ENCODE measurements around the gene IER2.
"Not testable (repeated sequence)": the region's sequence is repeated elsewhere in the genome, so short reads cannot be mapped to it uniquely, and the experiment has no call there.

IER2 gene

DNA sequence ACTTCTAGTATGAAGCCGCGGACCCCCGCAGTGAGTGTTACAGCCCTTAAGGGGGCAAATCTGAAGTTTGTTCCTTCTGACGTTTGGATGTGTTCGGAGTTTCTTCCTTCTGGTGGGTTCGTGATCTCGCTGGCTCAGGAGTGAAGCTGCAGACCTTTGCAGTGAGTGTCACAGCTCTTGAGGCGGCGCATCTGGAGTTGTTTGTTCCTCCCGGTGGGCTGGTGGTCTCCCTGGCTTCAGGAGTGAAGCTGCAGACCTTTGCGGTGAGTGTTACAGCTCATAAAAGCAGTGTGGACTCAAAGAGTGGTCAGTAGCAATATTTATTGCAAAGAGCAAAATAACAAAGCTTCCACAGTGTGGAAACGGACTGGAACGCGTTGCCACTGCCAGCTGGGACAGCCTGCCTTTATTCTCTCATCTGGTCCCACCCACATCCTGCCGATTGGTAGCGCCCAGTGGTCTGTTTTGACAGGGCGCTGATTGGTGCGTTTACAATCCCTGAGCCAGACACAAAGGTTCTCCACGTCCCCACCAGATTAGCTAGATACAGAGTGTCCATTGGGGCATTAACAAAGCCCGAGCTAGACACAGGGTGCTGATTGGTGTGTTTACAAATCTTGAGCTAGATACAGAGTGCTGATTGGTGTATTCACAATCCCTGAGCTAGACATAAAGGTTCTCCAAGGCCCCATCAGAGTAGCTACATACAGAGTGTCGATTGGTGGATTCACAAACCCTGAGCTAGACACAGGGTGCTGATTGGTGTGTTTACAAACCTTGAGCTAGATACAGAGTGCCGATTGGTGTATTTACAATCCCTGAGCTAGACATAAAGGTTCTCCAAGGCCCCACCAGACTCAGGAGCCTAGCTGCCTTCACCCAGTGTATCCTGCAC is 35.8 kb downstream of the IER2 start:
- not testable (repeated sequence) for H3K9me3 ChIP-seq (ENCODE audit: control insufficient read depth, low read length); H3K27ac ChIP-seq (ENCODE audit: insufficient read depth, low read depth, low read length, poor library complexity, severe bottlenecking); H3K36me3 ChIP-seq (ENCODE audit: control insufficient read depth, insufficient read depth, low read length); H3K4me3 ChIP-seq (ENCODE audit: insufficient read depth, low read depth, low read length); H3K27me3 ChIP-seq (ENCODE audit: control insufficient read depth, insufficient read depth, low read length, poor library complexity, severe bottlenecking); H3K4me1 ChIP-seq (ENCODE audit: control insufficient read depth, insufficient read depth, low read length)
- WGBS, 2 experiments, result 94 to 96% methylated on average over 22 of the region's 22 CpGs

DNA sequence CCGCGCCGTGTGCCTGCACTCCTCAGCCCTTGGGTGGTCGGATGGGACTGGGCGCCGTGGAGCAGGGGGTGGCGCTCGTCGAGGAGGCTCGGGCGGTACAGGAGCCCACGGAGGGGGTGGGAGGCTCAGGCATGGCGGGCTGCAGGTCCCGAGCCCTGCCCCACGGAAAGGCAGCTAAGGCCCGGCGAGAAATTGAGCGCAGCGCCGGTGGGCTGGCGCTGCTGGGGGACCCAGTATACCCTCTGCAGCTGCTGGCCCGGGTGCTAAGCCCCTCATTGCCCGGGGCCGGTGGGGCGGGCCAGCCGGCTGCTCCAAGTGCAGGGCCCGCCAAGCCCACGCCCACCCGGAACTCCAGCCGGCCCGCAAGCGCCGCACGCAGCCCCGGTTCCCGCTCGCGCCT is 36.5 kb downstream of the IER2 start:
- WGBS, 2 experiments, result 91 to 92% methylated on average over 38 of the region's 38 CpGs
- H3K27me3 ChIP-seq (ENCODE audit: control insufficient read depth, insufficient read depth, low read length, poor library complexity, severe bottlenecking); H3K9me3 ChIP-seq (ENCODE audit: control insufficient read depth, low read length); H3K36me3 ChIP-seq (ENCODE audit: control insufficient read depth, insufficient read depth, low read length); H3K4me3 ChIP-seq (ENCODE audit: insufficient read depth, low read depth, low read length); H3K27ac ChIP-seq (ENCODE audit: insufficient read depth, low read depth, low read length, poor library complexity, severe bottlenecking); H3K4me1 ChIP-seq (ENCODE audit: control insufficient read depth, insufficient read depth, low read length): not testable (repeated sequence)

DNA sequence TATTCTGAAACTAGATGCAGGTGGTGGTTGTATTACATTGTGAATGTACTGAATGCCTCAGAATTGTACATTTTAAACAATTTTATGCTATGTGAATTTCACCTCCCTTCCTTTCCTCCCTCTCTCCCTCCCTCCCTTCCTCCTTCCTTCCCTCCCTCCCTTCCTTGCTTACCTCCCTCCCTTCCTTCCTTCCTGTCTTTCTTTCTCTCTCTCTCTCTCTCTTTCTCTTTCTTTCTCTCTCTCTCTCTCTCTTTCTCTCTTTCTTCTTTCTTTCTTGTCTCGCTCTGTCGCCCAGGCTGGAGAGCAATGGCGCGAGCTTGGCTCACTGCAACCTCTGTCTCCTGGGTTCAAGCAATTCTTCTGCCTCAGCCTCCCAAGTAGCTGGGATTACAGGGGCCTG is 37.2 kb downstream of the IER2 start:
- Histone ChIP-seq H3K4me1 (ENCODE audit: control insufficient read depth, insufficient read depth, low read length) (no peaks in the 10 kb centered on the region), H3K4me3 (ENCODE audit: insufficient read depth, low read depth, low read length) (no peak overlapping the region), H3K27me3 (ENCODE audit: control insufficient read depth, insufficient read depth, low read length, poor library complexity, severe bottlenecking) (no peaks in the 10 kb centered on the region), H3K27ac (ENCODE audit: insufficient read depth, low read depth, low read length, poor library complexity, severe bottlenecking) (no peak overlapping the region), H3K36me3 (ENCODE audit: control insufficient read depth, insufficient read depth, low read length) (no peaks in the 10 kb centered on the region), H3K9me3 (ENCODE audit: control insufficient read depth, low read length) (no peaks in the 10 kb centered on the region)
- WGBS, 2 experiments, result 94 to 96% methylated on average over 4 of the region's 4 CpGs

DNA sequence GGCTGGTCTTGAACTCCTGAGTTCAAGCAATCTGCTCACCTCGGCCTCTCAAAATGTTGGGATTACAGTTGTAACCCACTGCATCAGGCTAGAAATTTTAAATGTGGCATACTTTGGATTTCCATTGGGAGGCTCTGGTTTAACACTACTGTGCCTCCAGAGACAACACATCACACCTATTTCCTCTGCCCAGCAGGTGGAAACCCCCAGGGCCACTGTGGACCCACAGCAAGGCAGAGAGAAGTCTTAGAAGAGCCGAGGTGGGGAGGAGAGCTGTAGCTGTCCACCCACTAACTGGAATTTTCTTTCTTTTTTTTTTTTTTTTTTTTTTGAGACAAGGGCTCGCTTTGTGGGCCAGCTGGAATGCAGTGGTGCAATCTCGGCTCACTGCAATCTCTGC is 39.4 kb downstream of the IER2 start:
- 87 to 92% methylated on average over 4 of the region's 4 CpGs for WGBS, 2 experiments
- Histone ChIP-seq H3K36me3 (ENCODE audit: control insufficient read depth, insufficient read depth, low read length) (no peaks in the 10 kb centered on the region), H3K4me1 (ENCODE audit: control insufficient read depth, insufficient read depth, low read length) (no peaks in the 10 kb centered on the region)

DNA sequence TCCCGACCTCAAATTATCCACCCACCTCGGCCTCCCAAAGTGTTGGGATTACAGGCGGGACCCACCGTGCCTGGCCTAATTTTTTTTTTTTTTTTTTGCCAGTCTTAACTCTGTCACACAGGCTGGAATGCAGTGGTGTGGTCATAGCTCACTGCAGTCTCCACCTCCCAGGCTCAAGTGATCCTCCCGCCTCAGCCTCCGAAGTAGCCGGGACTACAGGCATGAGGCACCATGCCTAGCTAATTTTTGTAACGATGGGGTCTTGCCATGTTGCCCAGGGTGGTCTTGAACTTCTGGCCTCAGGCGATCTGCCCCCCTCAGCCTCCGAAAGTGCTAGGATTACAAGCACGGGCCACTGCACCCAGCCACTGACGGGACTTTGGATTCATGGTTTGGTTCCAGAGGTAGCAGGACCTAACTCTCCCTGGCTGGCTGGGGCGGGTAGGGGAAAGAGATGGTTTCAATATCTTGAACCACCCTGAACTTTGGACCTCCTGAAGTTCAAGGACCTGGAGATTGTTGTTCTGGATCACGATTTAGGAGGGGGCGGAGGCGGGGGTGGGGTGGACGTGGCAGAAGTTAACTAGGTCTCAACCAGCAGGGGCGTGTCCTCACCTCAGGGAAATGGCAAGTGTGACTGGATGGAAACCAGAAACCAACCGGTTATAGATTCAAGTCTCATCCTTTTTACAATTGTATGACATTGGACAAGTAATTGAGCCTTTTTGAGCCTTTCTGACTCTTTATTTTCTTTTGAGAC is 40.8 kb downstream of the IER2 start:
- Histone ChIP-seq H3K27me3 (ENCODE audit: control insufficient read depth, insufficient read depth, low read length, poor library complexity, severe bottlenecking) (no peaks in the 10 kb centered on the region), H3K4me3 (ENCODE audit: insufficient read depth, low read depth, low read length) (no peak overlapping the region), H3K4me1 (ENCODE audit: control insufficient read depth, insufficient read depth, low read length) (no peaks in the 10 kb centered on the region), H3K27ac (ENCODE audit: insufficient read depth, low read depth, low read length, poor library complexity, severe bottlenecking) (no peak overlapping the region), H3K36me3 (ENCODE audit: control insufficient read depth, insufficient read depth, low read length) (no peaks in the 10 kb centered on the region), H3K9me3 (ENCODE audit: control insufficient read depth, low read length) (no peaks in the 10 kb centered on the region)
- WGBS, 2 experiments, result 84 to 87% methylated on average over 19 of the region's 19 CpGs

More for the DNA sequence above, 39.4 kb downstream of the IER2 start:
- Histone ChIP-seq H3K27me3 (ENCODE audit: control insufficient read depth, insufficient read depth, low read length, poor library complexity, severe bottlenecking) (no peaks in the 10 kb centered on the region), H3K27ac (ENCODE audit: insufficient read depth, low read depth, low read length, poor library complexity, severe bottlenecking) (no peak overlapping the region), H3K9me3 (ENCODE audit: control insufficient read depth, low read length) (no peaks in the 10 kb centered on the region), H3K4me3 (ENCODE audit: insufficient read depth, low read depth, low read length) (no peak overlapping the region)

DNA sequence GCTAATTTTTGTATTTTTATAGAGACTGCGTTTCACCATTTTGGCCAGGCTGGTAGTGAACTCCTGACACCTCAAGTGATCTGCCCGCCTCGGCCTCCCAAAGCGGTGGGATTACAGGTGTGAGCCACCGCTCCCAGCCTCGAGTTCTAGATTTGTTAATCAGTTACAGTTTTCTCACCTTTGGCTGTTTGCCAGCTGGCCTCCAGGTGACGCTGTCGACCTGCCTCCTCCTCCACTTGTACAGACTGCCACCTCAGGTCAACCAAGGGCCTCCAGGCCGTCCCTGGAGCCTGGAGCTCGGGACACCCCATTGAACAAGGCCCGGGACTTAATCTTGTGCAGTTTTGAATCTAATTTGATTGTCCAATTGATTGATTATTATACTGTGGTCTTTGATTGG is 45.5 kb downstream of the IER2 start:
- Histone ChIP-seq H3K27me3 (ENCODE audit: control insufficient read depth, insufficient read depth, low read length, poor library complexity, severe bottlenecking) (no peaks in the 10 kb centered on the region), H3K36me3 (ENCODE audit: control insufficient read depth, insufficient read depth, low read length) (no peaks in the 10 kb centered on the region), H3K9me3 (ENCODE audit: control insufficient read depth, low read length) (no peaks in the 10 kb centered on the region), H3K4me1 (ENCODE audit: control insufficient read depth, insufficient read depth, low read length) (no peaks in the 10 kb centered on the region), H3K4me3 (ENCODE audit: insufficient read depth, low read depth, low read length) (no peak overlapping the region), H3K27ac (ENCODE audit: insufficient read depth, low read depth, low read length, poor library complexity, severe bottlenecking) (no peak overlapping the region)
- 61 to 64% methylated on average over 11 of the region's 11 CpGs for WGBS, 2 experiments

DNA sequence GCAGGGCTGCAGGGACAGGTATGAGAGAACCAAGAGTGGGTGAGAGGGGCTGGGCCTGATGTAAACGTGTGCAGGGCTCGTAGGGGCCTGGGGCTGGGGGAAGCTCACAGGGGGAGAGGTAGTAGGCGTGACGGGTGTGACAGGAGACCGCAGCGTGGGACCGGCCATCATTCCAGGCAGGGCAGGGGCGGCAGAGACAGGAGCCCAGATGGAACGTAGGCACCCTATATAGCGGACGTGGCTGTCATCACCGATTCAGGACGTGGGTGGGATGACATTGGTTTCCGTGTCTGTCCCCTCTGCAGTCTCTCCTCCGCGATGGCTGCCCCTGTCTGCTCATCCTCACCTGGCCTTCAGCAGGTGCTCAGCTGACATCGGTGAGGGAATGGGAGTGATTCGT is 48.4 kb downstream of the IER2 start:
- no peaks in the 10 kb centered on the region for H3K4me1 ChIP-seq (ENCODE audit: control insufficient read depth, insufficient read depth, low read length)
- H3K4me3 ChIP-seq (ENCODE audit: insufficient read depth, low read depth, low read length), result no peak overlapping the region
- H3K27ac ChIP-seq (ENCODE audit: insufficient read depth, low read depth, low read length, poor library complexity, severe bottlenecking), result no peak overlapping the region
- no peaks in the 10 kb centered on the region for H3K36me3 ChIP-seq (ENCODE audit: control insufficient read depth, insufficient read depth, low read length)
- WGBS, 2 experiments, result 91% methylated on average over 18 of the region's 18 CpGs
- H3K27me3 ChIP-seq (ENCODE audit: control insufficient read depth, insufficient read depth, low read length, poor library complexity, severe bottlenecking), result no peaks in the 10 kb centered on the region
- no peaks in the 10 kb centered on the region for H3K9me3 ChIP-seq (ENCODE audit: control insufficient read depth, low read length)

DNA sequence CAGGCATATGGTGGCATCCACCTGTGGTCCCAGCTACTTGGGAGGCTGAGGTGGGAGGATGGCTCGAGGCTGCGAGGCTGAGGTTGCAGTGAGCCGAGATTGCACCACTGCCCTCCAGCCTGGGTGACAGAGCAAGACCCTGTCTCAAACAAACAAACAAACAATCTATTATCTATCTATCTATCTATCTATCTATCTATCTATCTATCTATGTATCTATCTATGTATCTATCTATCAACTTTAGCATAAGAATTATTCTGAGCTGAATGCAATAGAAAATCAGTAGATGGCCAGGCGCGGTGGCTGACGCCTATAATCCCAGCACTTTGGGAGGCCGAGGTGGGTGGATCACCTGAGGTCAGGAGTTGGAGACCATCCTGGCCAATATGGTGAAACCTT is 51.9 kb downstream of the IER2 start:
- not testable (repeated sequence) for H3K4me1 ChIP-seq (ENCODE audit: control insufficient read depth, insufficient read depth, low read length); H3K27me3 ChIP-seq (ENCODE audit: control insufficient read depth, insufficient read depth, low read length, poor library complexity, severe bottlenecking); H3K36me3 ChIP-seq (ENCODE audit: control insufficient read depth, insufficient read depth, low read length); H3K4me3 ChIP-seq (ENCODE audit: insufficient read depth, low read depth, low read length); H3K9me3 ChIP-seq (ENCODE audit: control insufficient read depth, low read length); H3K27ac ChIP-seq (ENCODE audit: insufficient read depth, low read depth, low read length, poor library complexity, severe bottlenecking)
- WGBS, 2 experiments, result 92 to 97% methylated on average over 7 of the region's 7 CpGs

Data from ectodermal cell (in vitro differentiated cells).